HEK293 (cell line): ENCODE data around the gene EMILIN1.
A peak's percentile ranks its signal among the peaks of the same experiment; 100 is the strongest.

Experiments used
- BCL6B ChIP-seq: fragments of 450-650 bp; formaldehyde crosslinking; IDR thresholded peaks from 2 replicates; pipeline ENCODE4 v1.5.1; 2017; ENCODE audit warnings: missing biosample characterization, missing genetic modification characterization
- CTCF ChIP-seq: fragments of 450-650 bp; formaldehyde crosslinking; IDR thresholded peaks from 2 replicates; pipeline ENCODE4 v1.5.1; 2016; ENCODE audit warnings: missing biosample characterization, missing genetic modification characterization
- GLI2 ChIP-seq: fragments of 450-650 bp; formaldehyde crosslinking; IDR thresholded peaks from 2 replicates; pipeline ENCODE4; 2017; ENCODE audit warnings: missing biosample characterization, missing genetic modification characterization, low read depth, borderline replicate concordance
- GLI4 ChIP-seq: fragments of 450-650 bp; formaldehyde crosslinking; IDR thresholded peaks from 2 replicates; pipeline ENCODE4 v1.5.1; 2016; ENCODE audit warnings: missing biosample characterization, missing genetic modification characterization
- GLIS2 ChIP-seq: fragments of 450-650 bp; formaldehyde crosslinking; IDR thresholded peaks from 2 replicates; pipeline ENCODE4 v1.5.1; 2016; ENCODE audit warnings: missing biosample characterization, missing genetic modification characterization
- INSM2 ChIP-seq: fragments of 450-650 bp; formaldehyde crosslinking; IDR thresholded peaks from 2 replicates; pipeline ENCODE4 v1.5.1; 2016; ENCODE audit warnings: missing biosample characterization, missing genetic modification characterization
- RBAK ChIP-seq: fragments of 450-650 bp; formaldehyde crosslinking; IDR thresholded peaks from 2 replicates; pipeline ENCODE4 v1.5.1; 2016; ENCODE audit warnings: missing biosample characterization, missing genetic modification characterization
- YY1 ChIP-seq: fragments of 450-650 bp; formaldehyde crosslinking; IDR thresholded peaks from 2 replicates; pipeline ENCODE4 v1.5.1; 2018; ENCODE audit warnings: missing biosample characterization, missing genetic modification characterization
- ZBTB11 ChIP-seq: fragments of 450-650 bp; formaldehyde crosslinking; conservative IDR thresholded peaks from 2 replicates; pipeline ENCODE4 v1.5.1; 2016; ENCODE audit warnings: low read depth, missing biosample characterization, missing genetic modification characterization
- ZBTB21 ChIP-seq: fragments of 450-650 bp; formaldehyde crosslinking; IDR thresholded peaks from 2 replicates; pipeline ENCODE4 v1.5.1; 2017; ENCODE audit warnings: missing biosample characterization, missing genetic modification characterization
- ZBTB26 ChIP-seq: fragments of 450-650 bp; formaldehyde crosslinking; optimal IDR thresholded peaks from 2 replicates; pipeline ENCODE3; 2016; ENCODE audit warnings: missing biosample characterization, mild to moderate bottlenecking, missing genetic modification characterization
- ZNF112 ChIP-seq: fragments of 450-650 bp; formaldehyde crosslinking; IDR thresholded peaks from 2 replicates; pipeline ENCODE4 v1.5.0; 2017; ENCODE audit warnings: missing biosample characterization, missing genetic modification characterization
- ZNF140 ChIP-seq: fragments of 450-650 bp; formaldehyde crosslinking; IDR thresholded peaks from 2 replicates; pipeline ENCODE4 v1.5.1; 2016; ENCODE audit warnings: missing biosample characterization, missing genetic modification characterization
- ZNF24 ChIP-seq: fragments of 450-650 bp; formaldehyde crosslinking; IDR thresholded peaks from 2 replicates; pipeline ENCODE4 v1.5.1; 2016; ENCODE audit warnings: missing biosample characterization, missing genetic modification characterization
- ZNF266 ChIP-seq: fragments of 450-650 bp; formaldehyde crosslinking; IDR thresholded peaks from 2 replicates; pipeline ENCODE4 v1.5.1; 2016; ENCODE audit warnings: missing biosample characterization, missing genetic modification characterization, low read depth
- ZNF48 ChIP-seq: fragments of 450-650 bp; formaldehyde crosslinking; IDR thresholded peaks from 2 replicates; pipeline ENCODE4 v1.5.1; 2016; ENCODE audit warnings: missing biosample characterization, missing genetic modification characterization
- ZNF501 ChIP-seq: fragments of 450-650 bp; formaldehyde crosslinking; IDR thresholded peaks from 2 replicates; pipeline ENCODE4 v1.5.1; 2016; ENCODE audit warnings: missing biosample characterization, missing genetic modification characterization
- ZNF624 ChIP-seq: fragments of 450-650 bp; formaldehyde crosslinking; IDR thresholded peaks from 2 replicates; pipeline ENCODE4 v1.5.1; 2017; ENCODE audit warnings: missing biosample characterization, missing genetic modification characterization
- ZNF692 ChIP-seq: fragments of 450-650 bp; formaldehyde crosslinking; IDR thresholded peaks from 2 replicates; pipeline ENCODE4 v1.5.1; 2016; ENCODE audit warnings: missing biosample characterization, missing genetic modification characterization
- ZNF768 ChIP-seq: fragments of 450-650 bp; formaldehyde crosslinking; IDR thresholded peaks from 2 replicates; pipeline ENCODE4 v1.5.1; 2018; ENCODE audit warnings: missing biosample characterization, mild to moderate bottlenecking, missing genetic modification characterization
- ZNF792 ChIP-seq: fragments of 450-650 bp; formaldehyde crosslinking; IDR thresholded peaks from 2 replicates; pipeline ENCODE4 v1.5.1; 2016; ENCODE audit warnings: missing biosample characterization, missing genetic modification characterization
- ZSCAN18 ChIP-seq: fragments of 450-650 bp; formaldehyde crosslinking; IDR thresholded peaks from 2 replicates; pipeline ENCODE4 v1.5.1; 2016; ENCODE audit warnings: missing biosample characterization, missing genetic modification characterization
- ZSCAN23 ChIP-seq: fragments of 450-650 bp; formaldehyde crosslinking; IDR thresholded peaks from 2 replicates; pipeline ENCODE4 v1.5.1; 2016; ENCODE audit warnings: missing biosample characterization, missing genetic modification characterization
- ZSCAN5A ChIP-seq: fragments of 450-650 bp; formaldehyde crosslinking; IDR thresholded peaks from 2 replicates; pipeline ENCODE4 v1.5.1; 2016; ENCODE audit warnings: missing biosample characterization, missing genetic modification characterization

The EMILIN1 gene

GRCh38 chr2:27123302-27124150 is 45.1 kb downstream of the EMILIN1 start, which contains the start of gene ABHD1 (continued):
- TF ChIP-seq ZSCAN5A (tag by site-specific recombination) (no peak), ZBTB11 (peak; percentile 38; the same call in 1 of the 2 replicates), ZNF624 (tag by site-specific recombination) (no peak), ZNF140 (tag by site-specific recombination) (no peak), ZNF266 (tag by site-specific recombination) (no peak), RBAK (tag by site-specific recombination) (no peak), ZNF768 (no peak), ZBTB26 (tag by site-specific recombination) (peak; percentile 33), INSM2 (tag by site-specific recombination) (0 out of 2 replicates have a peak, but pooled peaks have one; percentile 31), ZNF692 (0 out of 2 replicates have a peak, but pooled peaks have one; percentile 42), ZBTB21 (tag by site-specific recombination) (no peak), ZNF24 (no peak), ZNF501 (tag by site-specific recombination) (no peak), ZSCAN18 (tag by site-specific recombination) (no peak), ZNF48 (tag by site-specific recombination) (no peak), ZSCAN23 (tag by site-specific recombination) (no peak), GLI2 (tag by site-specific recombination) (no peak), CTCF (tag by site-specific recombination) (peak; percentile 52; the same call in 1 of the 2 replicates), BCL6B (tag by site-specific recombination) (no peak), GLIS2 (tag by site-specific recombination) (no peak), ZNF112 (tag by site-specific recombination) (no peak), YY1 (tag by site-specific recombination) (peak; percentile 77), ZNF792 (tag by site-specific recombination) (no peak), GLI4 (tag by site-specific recombination) (no peak)
